HCT116 (cell line): Measurements from ENCODE around the gene PSMA1. TPM values are rescaled to one million over a fixed set of nuclear protein-coding genes. Genes with fewer than 3 reads are reported as not detected.

Experiments used
- ATAC-seq: fragments of 200-7000 bp; cut with Tn5 transposase; 2 replicates; pipeline ENCODE4 v1.9.1; 2020; ENCODE audit warnings: mild to moderate bottlenecking, moderate library complexity
- BruUV-seq: library from RNA; stranded (reverse); fragments of 400-500 nt; replicated peaks from 2 replicates; lab custom pipeline; 2021; lab: Mats Ljungman, UMichigan
- CTCF ChIA-PET: fragments of 300-600 bp; sonication (Branson Sonifier 250); formaldehyde crosslinking; loops from one replicate; lab custom pipeline; 2021; ENCODE audit warnings: antibody characterized with exemption; lab: Charles Lee
- POLR2A ChIA-PET: fragments of 300-600, 350-600 bp; sonication (Branson Sonifier 250); formaldehyde crosslinking; loops from one replicate; lab custom pipeline; 2021; ENCODE audit warnings: antibody characterized with exemption; lab: Charles Lee
- RAD21 ChIA-PET, 2 experiments: fragments of 300-600 bp; sonication (Branson Sonifier 250); formaldehyde crosslinking; loops; one replicate each; lab custom pipeline; 2023; ENCODE audit warnings: low total read pairs in 2 of 2; ENCODE audit not compliant: uncharacterized antibody in 2 of 2, unreplicated experiment in 2 of 2, low non-redundant PET in 1 of 2; lab: Charles Lee
- DNase-seq: peaks from one replicate; pipeline ENCODE4 v3.0.0-alpha.2; 2010; ENCODE audit warnings: low read depth, low spot score
- H2AFZ ChIP-seq: fragments of 200-600 bp; shearing (Covaris generic), sonication (generic); 2 replicates; pipeline ENCODE4 v1.6.1; 2017; ENCODE audit warnings: low read depth, mixed run types, mixed read lengths, antibody characterized with exemption, low read length; ENCODE audit not compliant: poor library complexity, severe bottlenecking
- H3K27ac ChIP-seq: 2 replicates; pipeline ENCODE4 v1.5.1; 2012; ENCODE audit warnings: low read depth, low read length
- H3K27me3 ChIP-seq: fragments of 200-600 bp; sonication (generic); 2 replicates; pipeline ENCODE4 v1.6.1; 2016; ENCODE audit warnings: mixed run types, low read length, mixed read lengths; ENCODE audit not compliant: insufficient read depth
- H3K36me3 ChIP-seq, 2 experiments: fragments of 200-500 bp in 1 of 2; fragments of 200-600 bp in 1 of 2; sonication (Bioruptor generic) in 1 of 2; sonication (generic) in 1 of 2; 2 replicates each; pipeline versions ENCODE4 v1.5.1 to v1.6.1; 2014 to 2016; ENCODE audit warnings: low read length in 2 of 2, inconsistent platforms in 1 of 2, mixed read lengths in 1 of 2, mixed run types in 1 of 2; ENCODE audit not compliant: insufficient read depth in 2 of 2, control insufficient read depth in 1 of 2
- H3K4me1 ChIP-seq, 2 experiments: fragments of 200-600 bp in 1 of 2; sonication (generic) in 1 of 2; 2 replicates each; pipeline versions ENCODE4 v1.5.1 to v1.6.1; 2012 to 2017; ENCODE audit warnings: low read length in 2 of 2, inconsistent platforms in 1 of 2, mild to moderate bottlenecking in 1 of 2, mixed read lengths in 1 of 2, mixed run types in 1 of 2, moderate library complexity in 1 of 2; ENCODE audit not compliant: insufficient read depth in 2 of 2, control insufficient read depth in 1 of 2
- H3K4me2 ChIP-seq: fragments of 200-600 bp; sonication (generic); 2 replicates; pipeline ENCODE4 v1.6.1; 2017; ENCODE audit warnings: mixed run types, low read length, mixed read lengths
- H3K4me3 ChIP-seq, 2 experiments: fragments of 200-600 bp in 1 of 2; sonication (generic) in 1 of 2; replicated peaks in 1 of 2; 2 replicates each; pipeline ENCODE4 v1.5.1; 2011 to 2016; ENCODE audit warnings: low read length in 2 of 2, control low read depth in 1 of 2, low read depth in 1 of 2, mild to moderate bottlenecking in 1 of 2, mixed read lengths in 1 of 2, mixed run types in 1 of 2
- H3K79me2 ChIP-seq: fragments of 200-600 bp; sonication (generic); 2 replicates; pipeline ENCODE4 v1.6.1; 2017; ENCODE audit warnings: mild to moderate bottlenecking, mixed run types, low read length, moderate library complexity, mixed read lengths; ENCODE audit not compliant: insufficient read depth
- H3K9ac ChIP-seq: fragments of 200-600 bp; sonication (generic); 2 replicates; pipeline ENCODE4 v1.6.1; 2016; ENCODE audit warnings: low read length, mixed read lengths
- H3K9me2 ChIP-seq: fragments of 200-600 bp; sonication (generic), shearing (Covaris generic); 2 replicates; pipeline ENCODE4 v1.6.1; 2017; ENCODE audit warnings: mixed run types, mild to moderate bottlenecking, moderate library complexity; ENCODE audit not compliant: insufficient read depth
- H3K9me3 ChIP-seq, 2 experiments: fragments of 200-500 bp in 1 of 2; fragments of 200-600 bp in 1 of 2; sonication (Bioruptor generic) in 1 of 2; sonication (generic) in 1 of 2; 2 replicates each; pipeline ENCODE4 v1.6.1; 2014 to 2017; ENCODE audit warnings: low read length in 2 of 2, mixed read lengths in 2 of 2, inconsistent platforms in 1 of 2, low read depth in 1 of 2, mild to moderate bottlenecking in 1 of 2, mixed run types in 1 of 2, moderate library complexity in 1 of 2; ENCODE audit not compliant: control insufficient read depth in 1 of 2, insufficient read depth in 1 of 2
- H4K20me1 ChIP-seq: fragments of 200-600 bp; sonication (generic), shearing (Covaris generic); 2 replicates; pipeline ENCODE4 v1.6.1; 2017; ENCODE audit warnings: mixed run types, mild to moderate bottlenecking, moderate library complexity; ENCODE audit not compliant: insufficient read depth
- CBX3 ChIP-seq: IDR thresholded peaks from 2 replicates; pipeline ENCODE4 v1.6.1; 2012; ENCODE audit warnings: low read depth
- EGR1 ChIP-seq: IDR thresholded peaks from 2 replicates; pipeline ENCODE4 v1.6.1; 2012; ENCODE audit warnings: low read depth
- EZH2 ChIP-seq: fragments of 200-600 bp; sonication (generic); IDR thresholded peaks from 2 replicates; pipeline ENCODE4 v1.6.1; 2017; ENCODE audit warnings: antibody characterized with exemption, mixed run types
- EZH2phosphoT487 ChIP-seq: fragments of 200-600 bp; IDR thresholded peaks from 2 replicates; pipeline ENCODE4 v1.6.1; 2018; ENCODE audit warnings: antibody characterized with exemption, borderline replicate concordance
- FOSL1 ChIP-seq: IDR thresholded peaks from 2 replicates; pipeline ENCODE4 v1.6.1; 2012; ENCODE audit warnings: low read depth
- POLR2A ChIP-seq: IDR thresholded peaks from 2 replicates; pipeline ENCODE4 v1.7.0; 2011; ENCODE audit warnings: borderline replicate concordance; ENCODE audit not compliant: insufficient read depth, insufficient read length; ENCODE audit errors: extremely low read depth
- POLR2AphosphoS5 ChIP-seq: IDR thresholded peaks from 2 replicates; pipeline ENCODE4 v1.6.1; 2011; ENCODE audit warnings: mild to moderate bottlenecking, low read depth, low read length, moderate library complexity
- RAD21 ChIP-seq: IDR thresholded peaks from 2 replicates; pipeline ENCODE4 v1.6.1; 2012; ENCODE audit warnings: low read depth, mild to moderate bottlenecking
- SIN3A ChIP-seq: IDR thresholded peaks from 2 replicates; pipeline ENCODE4 v1.6.1; 2012; ENCODE audit warnings: low read depth
- SP1 ChIP-seq: IDR thresholded peaks from 2 replicates; pipeline ENCODE4 v1.6.1; 2012; ENCODE audit warnings: low read depth
- TCF7L2 ChIP-seq: IDR thresholded peaks from 2 replicates; pipeline ENCODE4 v1.7.0; 2011; ENCODE audit warnings: borderline replicate concordance, inconsistent platforms; ENCODE audit not compliant: insufficient read depth, insufficient read length; ENCODE audit errors: extremely low read depth
- YY1 ChIP-seq: IDR thresholded peaks from 2 replicates; pipeline ENCODE4 v1.6.1; 2011; ENCODE audit warnings: low read length, low read depth, moderate library complexity, mild to moderate bottlenecking; ENCODE audit not compliant: insufficient replicate concordance; ENCODE audit errors: extremely low read depth
- intact Hi-C: fragments of 100-400 bp; cut with micrococcal nuclease; formaldehyde crosslinking; loops from 2 replicates; pipeline ENCODE4 v1.10.0; 2022
- total RNA-seq: library from RNA; stranded (reverse); gene quantifications from one replicate; pipeline ENCODE4 v1.2.1, GENCODE V29; 2021; ENCODE audit not compliant: unreplicated experiment
- TF ChIP-seq, protein P1 (sequence below): IDR thresholded peaks from 2 replicates; pipeline ENCODE4 v1.6.1; 2012
- TF ChIP-seq, protein P2 (sequence below): IDR thresholded peaks from 2 replicates; pipeline ENCODE4 v1.6.1; 2011; ENCODE audit warnings: mild to moderate bottlenecking, low read length, moderate library complexity; ENCODE audit not compliant: insufficient replicate concordance; ENCODE audit errors: extremely low read depth

Gene PSMA1
- total RNA-seq, 1 experiment from 2014 or later: 211 TPM

DNA sequence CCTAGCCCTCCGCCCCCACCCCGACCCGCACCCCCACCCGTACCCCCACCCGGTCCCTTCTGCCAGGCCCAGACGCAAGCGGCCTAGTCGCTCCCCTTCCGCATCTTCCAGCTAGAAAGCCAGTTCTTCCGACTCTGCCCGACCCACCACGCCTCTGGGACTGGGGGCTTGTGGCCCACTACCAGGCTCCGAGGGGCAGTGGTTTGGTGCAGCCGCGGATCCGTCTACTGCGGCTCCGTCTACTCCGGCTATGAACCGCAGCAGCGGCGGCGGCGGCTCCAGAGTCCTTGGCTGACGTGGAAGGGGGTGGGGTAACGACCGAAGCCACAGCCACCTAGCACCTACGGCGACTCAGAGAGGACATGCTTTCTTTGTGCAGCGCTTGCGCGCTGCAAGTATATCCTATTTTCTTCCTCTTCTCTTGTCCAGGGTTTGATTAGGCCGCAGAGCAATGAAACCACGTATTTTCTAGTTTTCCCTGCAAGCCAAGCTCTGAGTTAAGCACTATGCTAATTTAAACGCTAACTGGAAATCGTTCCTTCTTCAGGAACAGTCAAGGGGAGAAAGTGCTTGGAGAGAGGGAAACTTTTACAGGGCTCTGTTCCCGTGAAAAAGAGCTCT is 20.5 kb downstream of the PSMA1 start, which contains the start of gene COPB1 (continued):
- TF ChIP-seq TCF7L2 (peak; percentile 51), POLR2AphosphoS5 (peak; percentile 98), CBX3 (0 out of 2 replicates have a peak, but pooled peaks have one; percentile 46), SIN3A (peak; percentile 51; the same call in 1 of the 2 replicates), EZH2phosphoT487 (no peak), EZH2 (no peak), YY1 (peak; percentile 34), EGR1 (no peak), SP1 (peak; percentile 65), FOSL1 (no peak), POLR2A (peak; percentile 82), RAD21 (no peak)
- TF ChIP-seq, protein P1, sequence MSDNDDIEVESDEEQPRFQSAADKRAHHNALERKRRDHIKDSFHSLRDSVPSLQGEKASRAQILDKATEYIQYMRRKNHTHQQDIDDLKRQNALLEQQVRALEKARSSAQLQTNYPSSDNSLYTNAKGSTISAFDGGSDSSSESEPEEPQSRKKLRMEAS: 0 out of 2 replicates have a peak, but pooled peaks have one; percentile 20
- TF ChIP-seq, protein P2, sequence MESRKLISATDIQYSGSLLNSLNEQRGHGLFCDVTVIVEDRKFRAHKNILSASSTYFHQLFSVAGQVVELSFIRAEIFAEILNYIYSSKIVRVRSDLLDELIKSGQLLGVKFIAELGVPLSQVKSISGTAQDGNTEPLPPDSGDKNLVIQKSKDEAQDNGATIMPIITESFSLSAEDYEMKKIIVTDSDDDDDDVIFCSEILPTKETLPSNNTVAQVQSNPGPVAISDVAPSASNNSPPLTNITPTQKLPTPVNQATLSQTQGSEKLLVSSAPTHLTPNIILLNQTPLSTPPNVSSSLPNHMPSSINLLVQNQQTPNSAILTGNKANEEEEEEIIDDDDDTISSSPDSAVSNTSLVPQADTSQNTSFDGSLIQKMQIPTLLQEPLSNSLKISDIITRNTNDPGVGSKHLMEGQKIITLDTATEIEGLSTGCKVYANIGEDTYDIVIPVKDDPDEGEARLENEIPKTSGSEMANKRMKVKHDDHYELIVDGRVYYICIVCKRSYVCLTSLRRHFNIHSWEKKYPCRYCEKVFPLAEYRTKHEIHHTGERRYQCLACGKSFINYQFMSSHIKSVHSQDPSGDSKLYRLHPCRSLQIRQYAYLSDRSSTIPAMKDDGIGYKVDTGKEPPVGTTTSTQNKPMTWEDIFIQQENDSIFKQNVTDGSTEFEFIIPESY: peak; percentile 84

DNA sequence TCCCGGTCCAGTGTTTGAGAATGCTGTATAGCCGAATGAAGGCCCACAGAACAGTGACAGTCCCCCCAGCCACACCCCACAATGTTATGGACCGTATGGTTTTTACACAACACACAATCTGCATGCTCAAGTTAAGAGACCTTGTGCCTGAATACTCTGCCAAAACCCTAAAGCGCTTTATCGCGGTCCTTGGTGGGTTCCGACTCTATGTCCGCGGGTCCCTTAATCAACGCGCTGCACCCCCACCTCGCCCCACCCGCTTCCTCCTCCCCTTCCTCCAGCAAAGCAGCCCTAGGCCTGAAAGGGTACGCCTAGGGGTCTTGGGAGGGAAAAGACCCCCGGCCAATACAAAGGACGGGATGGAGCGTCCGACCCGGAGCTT is 21.0 kb downstream of the PSMA1 start:
- peak; percentile 57 for ATAC-seq
- CTCF ChIA-PET: no interaction called here
- H3K79me2 ChIP-seq: peaks cover 43% of the 10 kb centered on the region
- POLR2A ChIA-PET: interaction anchor here (0.6 kb wide), 1 partner anchor 17 kb away, joined by 5 read pairs; no protein-coding TSS in a partner anchor
- peak overlapping the region; percentile 72 for H3K9ac ChIP-seq
- no peaks in the 10 kb centered on the region for H3K27me3 ChIP-seq
- RAD21 ChIA-PET: no interaction called here
- H3K36me3 ChIP-seq: peaks cover 22 to 23% of the 10 kb centered on the region in 2 experiments
- peak overlapping the region; percentile 80 for H3K4me2 ChIP-seq
- DNase-seq: no peak
- H4K20me1 ChIP-seq: 0 out of 2 replicates have a peak, but pooled peaks cover 3% of the 10 kb centered on the region
- H3K9me3 ChIP-seq: no peaks in the 10 kb centered on the region
- no peak for TF ChIP-seq TCF7L2
- TF ChIP-seq, all 23 proteins: peak for 0
- Histone ChIP-seq H3K27ac (no peak overlapping the region), H3K9me2 (no peaks in the 10 kb centered on the region), H3K4me1 (peaks cover 7 to 14% of the 10 kb centered on the region in 2 experiments; a peak in 3 of 4 replicates), H2AFZ (no peak overlapping the region), H3K4me3 (peak overlapping the region; percentile 64 to 89)
- intact Hi-C loops: no loop called here
- TSS peak; percentile 47 for BruUV-seq
